Osteoblast (primary cell): ENCODE results near the gene MROH2A. TPM values are rescaled to one million over a fixed set of nuclear protein-coding genes. Genes with fewer than 3 reads are reported as not detected.

Experiments
- DNase-seq: peaks from one replicate; pipeline ENCODE4 v3.0.0; 2011; ENCODE audit warnings: low spot score, mixed read lengths; ENCODE audit not compliant: insufficient read length; ENCODE audit errors: missing footprints
- H2AFZ ChIP-seq: 2 replicates; pipeline ENCODE4 v1.6.0; 2011; ENCODE audit warnings: mild to moderate bottlenecking, low read length
- H3K27ac ChIP-seq: 2 replicates; pipeline ENCODE4 v1.5.1; 2011; ENCODE audit warnings: mild to moderate bottlenecking, low read depth, low read length, moderate library complexity
- H3K27me3 ChIP-seq: 2 replicates; pipeline ENCODE4 v1.6.0; 2012; ENCODE audit warnings: mild to moderate bottlenecking, control low read depth, inconsistent platforms, low read length, moderate library complexity; ENCODE audit not compliant: insufficient read depth
- H3K36me3 ChIP-seq: 2 replicates; pipeline ENCODE4 v1.5.1; 2011; ENCODE audit warnings: mild to moderate bottlenecking, low read length, control low read depth, moderate library complexity; ENCODE audit not compliant: insufficient read depth
- H3K4me1 ChIP-seq: 2 replicates; pipeline ENCODE4 v1.5.1; 2011; ENCODE audit warnings: mild to moderate bottlenecking, low read length, control low read depth, moderate library complexity; ENCODE audit not compliant: insufficient read depth
- H3K4me2 ChIP-seq: 2 replicates; pipeline ENCODE4 v1.6.0; 2011; ENCODE audit warnings: mild to moderate bottlenecking, low read length; ENCODE audit not compliant: insufficient read depth
- H3K4me3 ChIP-seq: fragments of 200-600 bp; sonication (generic); 3 replicates; pipeline ENCODE4 v1.5.1; 2012; ENCODE audit warnings: mild to moderate bottlenecking, low read length, inconsistent platforms; ENCODE audit not compliant: insufficient read depth
- H3K79me2 ChIP-seq: 2 replicates; pipeline ENCODE4 v1.6.0; 2012; ENCODE audit warnings: mild to moderate bottlenecking, low read length, control low read depth, inconsistent platforms; ENCODE audit not compliant: insufficient read depth
- H3K9me3 ChIP-seq: 2 replicates; pipeline ENCODE4 v1.5.1; 2011; ENCODE audit warnings: low read depth, low read length, control low read depth
- H4K20me1 ChIP-seq: 2 replicates; pipeline ENCODE4 v1.6.0; 2012; ENCODE audit warnings: mild to moderate bottlenecking, low read length, control low read depth; ENCODE audit not compliant: insufficient read depth
- total RNA-seq: library from RNA; depleted of rRNA; stranded (reverse); fragments of >200 nt; gene quantifications from 2 replicates; pipeline ENCODE4 v1.2.3, GENCODE V29; 2012
- TF ChIP-seq, protein P1 (sequence below): IDR thresholded peaks from 2 replicates; pipeline ENCODE4 v1.5.1; 2011; ENCODE audit warnings: mild to moderate bottlenecking, low read depth, low read length, moderate library complexity; ENCODE audit errors: extremely low read depth

MROH2A gene
- total RNA-seq, 1 donor, result not detected

DNA sequence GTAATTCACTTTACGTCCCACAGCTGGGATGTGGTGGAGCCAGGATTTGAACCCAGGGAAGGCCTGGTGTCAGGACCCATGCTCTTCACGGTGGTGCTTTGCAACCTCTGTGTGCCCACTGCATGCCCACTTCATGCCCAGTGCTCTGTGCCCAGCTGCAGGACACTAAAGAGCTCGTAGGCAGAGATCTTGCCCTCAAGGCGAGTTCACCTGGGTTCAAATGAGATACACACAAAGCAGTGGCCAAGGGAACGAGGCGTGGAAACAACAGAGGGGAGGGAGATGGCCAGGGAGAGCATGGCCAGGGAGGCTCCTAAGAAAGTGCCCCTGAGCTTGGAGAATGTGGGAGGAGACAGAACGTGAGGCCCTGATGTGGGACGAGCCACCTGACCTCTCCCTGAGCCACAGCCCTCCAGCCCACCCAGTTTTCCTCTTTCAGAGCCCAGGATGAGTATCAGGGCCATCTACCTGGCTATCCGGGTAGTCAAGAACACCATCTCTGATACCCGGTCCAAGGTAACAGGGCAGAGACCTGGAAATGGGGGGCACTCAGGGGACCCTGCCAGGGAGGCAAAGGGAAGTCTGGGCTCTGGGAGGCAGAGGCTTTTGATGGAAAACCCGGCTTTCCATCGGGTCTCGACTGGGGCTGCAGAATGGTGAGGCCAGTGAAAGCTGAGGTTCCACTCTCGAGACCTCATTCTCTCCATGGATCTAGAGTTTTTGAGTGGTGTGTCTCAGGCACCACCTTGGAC lies 20.4 kb downstream of the MROH2A start:
- H4K20me1 ChIP-seq, result no peaks in the 10 kb centered on the region
- no peaks in the 10 kb centered on the region for H3K9me3 ChIP-seq
- H3K27me3 ChIP-seq, result peaks cover 5% of the 10 kb centered on the region
- TF ChIP-seq, protein P1, sequence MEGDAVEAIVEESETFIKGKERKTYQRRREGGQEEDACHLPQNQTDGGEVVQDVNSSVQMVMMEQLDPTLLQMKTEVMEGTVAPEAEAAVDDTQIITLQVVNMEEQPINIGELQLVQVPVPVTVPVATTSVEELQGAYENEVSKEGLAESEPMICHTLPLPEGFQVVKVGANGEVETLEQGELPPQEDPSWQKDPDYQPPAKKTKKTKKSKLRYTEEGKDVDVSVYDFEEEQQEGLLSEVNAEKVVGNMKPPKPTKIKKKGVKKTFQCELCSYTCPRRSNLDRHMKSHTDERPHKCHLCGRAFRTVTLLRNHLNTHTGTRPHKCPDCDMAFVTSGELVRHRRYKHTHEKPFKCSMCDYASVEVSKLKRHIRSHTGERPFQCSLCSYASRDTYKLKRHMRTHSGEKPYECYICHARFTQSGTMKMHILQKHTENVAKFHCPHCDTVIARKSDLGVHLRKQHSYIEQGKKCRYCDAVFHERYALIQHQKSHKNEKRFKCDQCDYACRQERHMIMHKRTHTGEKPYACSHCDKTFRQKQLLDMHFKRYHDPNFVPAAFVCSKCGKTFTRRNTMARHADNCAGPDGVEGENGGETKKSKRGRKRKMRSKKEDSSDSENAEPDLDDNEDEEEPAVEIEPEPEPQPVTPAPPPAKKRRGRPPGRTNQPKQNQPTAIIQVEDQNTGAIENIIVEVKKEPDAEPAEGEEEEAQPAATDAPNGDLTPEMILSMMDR, result no peak
- H3K36me3 ChIP-seq, result no peaks in the 10 kb centered on the region
- H3K79me2 ChIP-seq, result no peaks in the 10 kb centered on the region
- no peak overlapping the region for H2AFZ ChIP-seq
- no peak overlapping the region for H3K4me3 ChIP-seq
- H3K4me1 ChIP-seq, result no peaks in the 10 kb centered on the region
- no peak overlapping the region for H3K27ac ChIP-seq
- H3K4me2 ChIP-seq, result no peak overlapping the region
- peak; percentile 49 for DNase-seq

DNA sequence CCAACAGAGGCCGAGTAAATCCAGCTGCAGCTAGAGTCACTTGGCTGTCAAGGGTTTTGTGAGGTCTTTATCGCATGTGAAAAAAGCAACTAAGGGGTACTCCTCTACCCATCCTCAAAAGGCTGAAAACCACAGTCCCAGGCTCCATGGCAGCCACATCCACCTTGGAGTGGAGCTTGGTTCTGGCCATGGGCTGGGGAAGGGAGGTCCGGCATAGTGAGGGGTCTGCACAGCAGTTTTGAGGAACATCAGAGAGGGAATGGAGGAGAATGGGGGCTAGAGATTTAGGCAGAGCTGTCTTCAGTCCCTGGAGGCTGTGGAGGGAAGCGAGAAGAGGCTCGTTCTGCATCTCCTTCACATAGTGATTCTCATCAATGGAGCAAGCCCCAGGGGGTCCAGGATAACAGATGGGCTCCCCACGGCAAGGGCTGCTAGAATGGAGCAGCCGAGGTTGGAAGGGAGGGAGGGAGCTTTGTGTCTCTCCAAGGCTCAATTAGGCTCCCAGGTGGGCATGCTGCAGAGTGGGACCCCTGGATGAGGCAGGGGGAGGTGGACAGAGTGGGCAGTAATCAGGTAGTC lies 21.0 kb downstream of the MROH2A start:
- Histone ChIP-seq H3K4me2 (no peak overlapping the region), H3K4me1 (no peaks in the 10 kb centered on the region)
- TF ChIP-seq, protein P1, result no peak

DNA sequence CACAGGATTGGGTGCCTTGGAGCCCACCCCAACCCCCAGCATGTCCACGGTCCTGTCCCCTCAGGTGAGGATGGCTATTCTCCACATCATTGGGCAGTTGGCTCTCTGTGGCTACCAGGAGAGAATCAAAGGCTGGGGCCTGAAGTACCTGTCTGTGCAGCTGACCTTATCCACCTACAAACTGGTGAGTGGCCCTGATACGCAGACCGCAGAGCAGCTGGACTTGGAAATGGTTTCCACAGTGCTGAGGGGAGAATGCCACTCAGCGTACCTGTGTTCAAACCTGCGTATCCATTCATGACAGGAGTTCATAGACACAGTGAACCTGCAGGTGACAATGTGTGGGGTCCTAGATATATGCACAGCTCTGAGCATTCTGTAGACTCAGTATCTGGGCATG lies 21.6 kb downstream of the MROH2A start:
- Histone ChIP-seq H3K4me2 (no peak overlapping the region), H4K20me1 (no peaks in the 10 kb centered on the region)
- TF ChIP-seq, protein P1, result no peak

More for the DNA sequence above, 21.0 kb downstream of the MROH2A start:
- Histone ChIP-seq H3K4me3 (no peak overlapping the region), H3K9me3 (no peaks in the 10 kb centered on the region), H3K79me2 (no peaks in the 10 kb centered on the region), H3K27me3 (peaks cover 5% of the 10 kb centered on the region), H2AFZ (no peak overlapping the region), H4K20me1 (no peaks in the 10 kb centered on the region), H3K27ac (no peak overlapping the region), H3K36me3 (no peaks in the 10 kb centered on the region)
- peak; percentile 14 for DNase-seq

DNA sequence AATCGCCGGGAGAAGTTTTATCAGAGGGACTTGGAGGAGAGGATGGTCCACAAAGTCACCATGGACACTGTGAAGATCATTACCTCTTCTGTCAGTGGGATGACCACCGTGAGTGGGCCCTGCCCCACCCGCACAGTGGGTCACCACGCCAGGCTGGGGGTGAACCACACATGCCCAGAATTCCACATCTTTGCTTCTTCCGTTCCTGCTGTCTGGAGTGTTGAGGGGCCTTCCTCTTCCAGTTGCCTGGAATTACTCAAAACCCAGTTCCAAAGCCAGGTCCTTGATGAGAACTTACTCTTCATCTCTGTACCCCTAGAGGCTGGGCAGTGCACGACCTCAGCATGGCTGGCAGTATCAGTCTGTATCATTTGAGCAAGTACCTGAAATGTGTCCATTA lies 22.1 kb downstream of the MROH2A start:
- Histone ChIP-seq H3K36me3 (no peaks in the 10 kb centered on the region), H4K20me1 (no peaks in the 10 kb centered on the region), H3K9me3 (no peaks in the 10 kb centered on the region), H2AFZ (no peak overlapping the region), H3K4me3 (no peak overlapping the region), H3K4me1 (no peaks in the 10 kb centered on the region), H3K27ac (no peak overlapping the region), H3K4me2 (no peak overlapping the region), H3K79me2 (no peaks in the 10 kb centered on the region), H3K27me3 (peaks cover 10% of the 10 kb centered on the region)
- TF ChIP-seq, protein P1, result no peak
- DNase-seq, result peak; percentile 58

More for the DNA sequence above, 21.6 kb downstream of the MROH2A start:
- H3K4me3 ChIP-seq, result no peak overlapping the region
- no peak overlapping the region for H2AFZ ChIP-seq
- no peaks in the 10 kb centered on the region for H3K79me2 ChIP-seq
- peaks cover 6% of the 10 kb centered on the region for H3K27me3 ChIP-seq
- H3K9me3 ChIP-seq, result no peaks in the 10 kb centered on the region
- peak; percentile 36 for DNase-seq
- H3K27ac ChIP-seq, result no peak overlapping the region
- H3K4me1 ChIP-seq, result no peaks in the 10 kb centered on the region
- H3K36me3 ChIP-seq, result no peaks in the 10 kb centered on the region
